ENCODE results near the gene TMEM138. TPM values are rescaled to one million over a fixed set of nuclear protein-coding genes. Genes with fewer than 3 reads are reported as not detected.

Gene TMEM138
- total RNA-seq, 6 experiments from 2014 or later: 49.0 to 63.1 (median 58.0) TPM

GRCh38 chr11:61392981-61393595 is 30.9 kb downstream of the TMEM138 start:
- DNase-seq: no peak
- TF ChIP-seq CTCF (IDR thresholded peaks at IDR 0.05): peak; percentile 43; the same call in 1 of the 2 replicates
- peak overlapping the region; percentile 87 for H3K27ac Mint-ChIP-seq
- peak overlapping the region; percentile 95 for H3K4me3 Mint-ChIP-seq
- no peaks in the 10 kb centered on the region; the same call in 1 of the 2 replicates for H3K27me3 Mint-ChIP-seq (ENCODE audit: insufficient read depth)
- peaks cover 23% of the 10 kb centered on the region for H3K4me1 Mint-ChIP-seq (ENCODE audit: low read depth)
- peaks cover 5% of the 10 kb centered on the region for H3K9me3 Mint-ChIP-seq
- H3K36me3 Mint-ChIP-seq (ENCODE audit: low read depth): peaks cover 10% of the 10 kb centered on the region

DNA sequence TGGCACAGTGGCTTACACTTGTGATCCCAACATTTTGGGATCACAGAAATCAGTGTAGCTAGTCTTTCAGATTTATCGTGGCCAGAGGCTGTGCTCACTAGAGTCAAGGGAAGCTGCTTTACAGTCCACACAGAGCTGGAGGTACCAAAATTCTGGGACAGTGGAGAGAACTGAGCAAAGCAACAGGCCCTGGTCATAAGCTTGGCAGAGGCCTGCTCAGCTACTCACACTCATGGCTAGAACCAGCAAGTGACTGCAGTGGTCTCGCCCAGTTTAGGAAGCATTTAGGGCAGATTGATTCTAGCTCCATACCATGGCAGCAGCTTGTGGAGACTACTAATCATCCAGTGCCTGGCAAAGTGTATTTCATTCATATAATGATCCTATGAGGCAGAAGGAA is 39.0 kb downstream of the TMEM138 start:
- no peak overlapping the region; the same call in 1 of the 2 replicates for H3K27ac Mint-ChIP-seq
- TF ChIP-seq CTCF (IDR thresholded peaks at IDR 0.05): no peak
- peaks cover 16% of the 10 kb centered on the region for H3K36me3 Mint-ChIP-seq (ENCODE audit: low read depth)
- DNase-seq: no peak
- H3K9me3 Mint-ChIP-seq: no peaks in the 10 kb centered on the region
- no peak overlapping the region for H3K4me3 Mint-ChIP-seq
- H3K27me3 Mint-ChIP-seq (ENCODE audit: insufficient read depth): no peaks in the 10 kb centered on the region; the same call in 1 of the 2 replicates
- H3K4me1 Mint-ChIP-seq (ENCODE audit: low read depth): no peaks in the 10 kb centered on the region

- no peaks in the 10 kb centered on the region for H3K4me1 Mint-ChIP-seq (ENCODE audit: low read depth)
- H3K27ac Mint-ChIP-seq: no peak overlapping the region
- TF ChIP-seq CTCF (IDR thresholded peaks at IDR 0.05): no peak
- H3K27me3 Mint-ChIP-seq (ENCODE audit: insufficient read depth): no peaks in the 10 kb centered on the region; the same call in 1 of the 2 replicates
- no peak overlapping the region for H3K4me3 Mint-ChIP-seq
- no peaks in the 10 kb centered on the region for H3K9me3 Mint-ChIP-seq
- DNase-seq: no peak
- H3K36me3 Mint-ChIP-seq (ENCODE audit: low read depth): peaks cover 16% of the 10 kb centered on the region
Observed at GRCh38 chr11:61401573-61401972, 39.4 kb downstream of the TMEM138 start.

GRCh38 chr11:61403658-61404057 is 41.5 kb downstream of the TMEM138 start:
- no peak overlapping the region for H3K4me3 Mint-ChIP-seq
- no peak overlapping the region for H3K27ac Mint-ChIP-seq
- no peak for TF ChIP-seq CTCF (IDR thresholded peaks at IDR 0.05)
- no peaks in the 10 kb centered on the region for H3K4me1 Mint-ChIP-seq (ENCODE audit: low read depth)
- H3K9me3 Mint-ChIP-seq: no peaks in the 10 kb centered on the region
- H3K27me3 Mint-ChIP-seq (ENCODE audit: insufficient read depth): no peaks in the 10 kb centered on the region
- DNase-seq: no peak
- peaks cover 28% of the 10 kb centered on the region for H3K36me3 Mint-ChIP-seq (ENCODE audit: low read depth)

DNA sequence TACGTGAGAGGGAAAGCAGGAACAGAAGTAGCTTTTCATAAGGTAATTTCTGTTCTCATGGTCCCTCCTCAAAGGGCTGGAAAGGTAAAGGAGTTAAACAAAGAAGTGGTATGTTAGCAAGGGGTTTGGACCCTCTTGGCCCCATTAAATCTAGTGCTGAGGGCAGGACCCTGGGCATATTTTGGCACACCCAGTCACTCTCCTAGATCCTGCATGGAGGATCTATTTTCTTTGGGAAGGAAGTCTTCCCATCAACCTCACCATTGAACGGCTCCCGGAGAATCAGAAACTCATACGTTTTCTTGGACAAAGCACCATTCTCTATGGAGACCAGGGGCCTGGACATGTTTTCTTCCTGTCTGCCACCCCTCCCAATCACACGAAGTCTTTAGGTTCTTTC is 41.9 kb downstream of the TMEM138 start:
- DNase-seq: no peak
- no peaks in the 10 kb centered on the region for H3K9me3 Mint-ChIP-seq
- H3K27ac Mint-ChIP-seq: no peak overlapping the region
- H3K27me3 Mint-ChIP-seq (ENCODE audit: insufficient read depth): no peaks in the 10 kb centered on the region
- H3K4me1 Mint-ChIP-seq (ENCODE audit: low read depth): no peaks in the 10 kb centered on the region
- no peak overlapping the region for H3K4me3 Mint-ChIP-seq
- TF ChIP-seq CTCF (IDR thresholded peaks at IDR 0.05): no peak
- H3K36me3 Mint-ChIP-seq (ENCODE audit: low read depth): peaks cover 28% of the 10 kb centered on the region
